Stimulated activated CD4-positive, alpha-beta T cell treated with anti-CD3 and anti-CD28 coated beads, Interleukin-4, amount 100 ng/mL, for 1 hour (primary cell): ENCODE measurements around the gene SCN1B.
"Not testable (repeated sequence)": the region's sequence is repeated elsewhere in the genome, so short reads cannot be mapped to it uniquely, and the experiment has no call there.

Experiments
- DNase-seq: peaks from one replicate; pipeline ENCODE4 v3.0.0-alpha.2; 2020

Gene SCN1B

DNA sequence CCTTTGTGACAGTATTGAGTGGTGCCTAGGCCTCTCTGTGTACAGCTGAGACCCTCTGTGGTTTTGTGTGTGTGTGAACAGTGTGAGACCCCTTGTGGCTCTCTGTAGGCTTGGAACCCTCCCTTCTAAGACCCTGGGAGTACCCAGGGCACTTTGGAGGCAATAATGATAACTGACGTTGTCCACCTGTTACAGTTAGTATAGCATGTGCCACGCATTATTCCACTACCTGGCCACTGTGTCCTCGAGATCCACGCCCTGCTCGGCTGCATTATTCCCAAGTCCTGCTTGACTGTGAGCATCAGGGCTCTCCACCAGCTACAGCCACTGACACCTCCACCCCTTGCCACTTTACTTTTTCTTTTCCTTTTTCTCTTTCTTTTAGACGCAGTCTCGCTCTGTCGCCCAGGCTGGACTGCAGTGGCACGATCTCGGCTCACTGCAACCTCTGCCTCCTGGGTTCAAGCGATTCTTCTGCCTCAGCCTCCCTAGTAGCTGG lies 28.2 kb upstream of the SCN1B start:
- no peak for DNase-seq

GRCh38 chr19:35004517-35005255 lies 25.6 kb upstream of the SCN1B start:
- no peak for DNase-seq

DNA sequence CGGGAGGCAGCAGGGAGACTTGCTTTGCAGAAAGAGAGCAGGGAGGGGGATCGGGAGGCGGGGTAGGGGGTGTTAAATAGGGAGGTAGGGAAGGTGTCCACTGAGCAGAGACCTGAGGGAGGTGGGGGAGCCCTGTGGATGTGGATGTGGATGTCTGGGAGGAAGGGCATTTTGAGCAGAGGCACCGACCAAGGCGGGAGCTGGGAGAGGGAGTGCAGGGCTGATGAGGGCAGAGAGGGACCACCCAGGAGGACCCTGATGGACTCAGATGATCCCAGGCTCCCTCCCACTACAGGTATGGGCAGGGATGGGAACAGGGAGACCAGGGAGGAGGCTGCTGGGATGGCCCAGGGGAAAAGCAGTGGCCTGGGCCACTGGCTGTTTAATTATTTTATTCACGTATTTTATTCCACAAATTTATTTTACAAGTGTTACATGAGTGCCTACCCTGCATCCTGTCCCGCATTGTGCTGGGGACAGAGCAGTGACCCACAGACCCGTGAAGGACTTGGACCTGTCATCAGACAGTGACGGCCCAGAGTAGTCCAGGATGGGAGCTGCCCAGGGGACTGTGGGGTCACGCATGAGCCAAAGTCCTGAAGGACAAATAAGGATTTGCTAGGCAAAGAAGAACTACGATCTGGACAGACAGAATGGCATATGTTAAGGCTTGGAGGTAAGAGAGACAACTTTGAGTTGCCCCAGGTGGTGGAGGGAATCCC lies 24.9 kb upstream of the SCN1B start:
- DNase-seq = no peak

DNA sequence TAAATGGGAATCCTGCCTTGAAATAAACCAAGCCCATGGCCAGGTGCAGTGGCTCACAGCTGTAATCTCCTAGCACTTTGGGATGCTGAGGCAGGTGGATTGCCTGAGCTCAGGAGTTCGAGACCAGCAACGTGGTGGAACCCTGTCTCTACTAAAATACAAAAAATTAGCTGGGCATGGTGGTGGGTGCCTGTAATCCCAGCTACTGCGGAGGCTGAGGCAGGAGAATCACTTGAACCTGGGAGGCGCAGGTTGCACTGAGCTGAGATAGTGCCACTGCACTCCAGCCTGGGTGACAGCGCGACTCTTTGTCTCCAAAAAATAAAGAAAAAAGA lies 24.3 kb upstream of the SCN1B start:
- not testable (repeated sequence) for DNase-seq

- no peak for DNase-seq
These were observed 23.8 kb upstream of the SCN1B start for GRCh38 chr19:35006342-35006998.

DNA sequence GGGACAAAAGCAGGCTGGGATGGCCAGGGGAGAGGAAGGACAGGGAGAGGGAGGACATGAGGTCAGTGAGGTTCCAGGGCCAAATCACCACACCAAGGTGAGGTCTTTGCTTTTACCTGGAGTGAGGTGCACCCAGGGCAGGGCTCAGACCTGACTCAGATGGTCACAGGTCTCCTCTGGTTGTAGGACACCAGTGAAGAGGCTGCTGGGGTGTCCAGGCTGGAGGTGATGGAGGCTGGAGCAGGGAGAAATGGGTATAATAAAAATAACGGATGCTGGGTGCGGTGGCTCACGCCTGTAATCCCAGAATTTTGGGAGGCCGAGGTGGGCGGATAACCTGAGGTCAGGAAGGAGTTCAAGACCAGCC lies 23.3 kb upstream of the SCN1B start:
- no peak for DNase-seq

- DNase-seq = not testable (repeated sequence)
These were observed 22.8 kb upstream of the SCN1B start for GRCh38 chr19:35007427-35007826.

DNA sequence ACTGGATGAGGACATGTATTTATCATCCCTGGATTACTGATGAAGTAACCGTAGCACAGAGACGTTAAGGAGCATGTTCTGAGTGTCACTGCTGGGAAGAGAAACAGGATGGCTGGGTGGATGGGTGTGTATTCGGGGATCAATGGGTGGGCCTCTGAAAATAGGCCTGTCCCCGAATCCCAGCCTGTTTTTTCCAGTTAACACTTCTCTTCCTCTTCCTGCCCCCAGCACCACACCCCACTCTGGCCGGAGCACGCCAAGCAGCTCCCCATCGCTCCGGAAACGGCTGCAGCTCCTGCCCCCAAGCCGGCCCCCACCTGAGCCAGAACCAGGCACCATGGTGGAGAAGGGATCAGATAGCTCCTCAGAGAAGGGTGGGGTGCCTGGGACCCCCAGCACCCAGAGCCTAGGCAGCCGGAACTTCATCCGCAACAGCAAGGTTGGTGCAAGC lies 21.4 kb upstream of the SCN1B start:
- no peak for DNase-seq

GRCh38 chr19:35009424-35010415 lies 20.6 kb upstream of the SCN1B start:
- DNase-seq = no peak

GRCh38 chr19:35011091-35011689 lies 19.1 kb upstream of the SCN1B start:
- DNase-seq = no peak

DNA sequence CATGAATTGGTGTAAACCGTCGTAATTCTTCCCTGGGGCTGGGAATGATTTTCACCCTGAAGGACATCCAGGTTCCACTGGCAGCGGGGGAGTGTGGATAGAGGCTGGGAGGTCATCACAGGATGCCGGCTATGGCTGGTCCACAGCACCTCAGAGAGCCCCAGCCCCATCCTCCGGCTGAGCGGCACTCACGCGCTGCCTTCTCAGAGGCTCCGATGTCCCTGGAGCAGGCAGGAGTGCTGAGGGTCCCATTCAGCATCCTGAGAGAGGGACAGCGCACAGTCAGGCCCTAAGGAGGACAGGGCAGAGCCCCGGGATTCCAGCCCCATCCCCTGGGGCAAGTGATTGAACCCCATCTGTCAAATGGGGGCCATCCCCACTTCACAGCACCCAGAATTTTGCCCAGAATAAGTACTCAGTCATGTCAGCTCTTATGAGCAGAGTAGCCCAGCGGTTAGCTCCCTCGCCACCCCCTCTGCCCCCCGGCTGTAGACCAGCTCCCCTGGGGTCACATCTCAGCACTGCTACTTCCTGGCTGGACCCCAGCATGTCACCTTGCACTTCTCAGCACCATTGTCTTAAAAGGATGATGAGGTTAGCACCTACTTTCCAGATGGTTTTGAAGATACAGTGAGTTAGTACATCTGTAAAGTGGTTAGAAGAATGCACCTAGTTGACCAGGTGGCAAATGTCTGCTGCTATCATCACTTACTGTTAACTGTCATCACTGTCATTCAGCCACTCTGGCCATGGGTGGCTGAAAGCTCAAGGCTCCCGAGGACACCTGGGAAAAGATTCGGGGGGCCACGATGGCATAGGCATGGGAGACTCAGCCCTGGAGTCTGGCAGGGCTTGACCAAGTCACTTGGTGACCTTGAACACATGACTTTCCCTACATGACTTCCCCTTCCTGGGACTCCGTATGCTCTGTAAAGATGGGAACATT lies 18.3 kb upstream of the SCN1B start:
- DNase-seq = no peak

GRCh38 chr19:35013041-35013819 lies 17.0 kb upstream of the SCN1B start:
- DNase-seq = peak; percentile 82

DNA sequence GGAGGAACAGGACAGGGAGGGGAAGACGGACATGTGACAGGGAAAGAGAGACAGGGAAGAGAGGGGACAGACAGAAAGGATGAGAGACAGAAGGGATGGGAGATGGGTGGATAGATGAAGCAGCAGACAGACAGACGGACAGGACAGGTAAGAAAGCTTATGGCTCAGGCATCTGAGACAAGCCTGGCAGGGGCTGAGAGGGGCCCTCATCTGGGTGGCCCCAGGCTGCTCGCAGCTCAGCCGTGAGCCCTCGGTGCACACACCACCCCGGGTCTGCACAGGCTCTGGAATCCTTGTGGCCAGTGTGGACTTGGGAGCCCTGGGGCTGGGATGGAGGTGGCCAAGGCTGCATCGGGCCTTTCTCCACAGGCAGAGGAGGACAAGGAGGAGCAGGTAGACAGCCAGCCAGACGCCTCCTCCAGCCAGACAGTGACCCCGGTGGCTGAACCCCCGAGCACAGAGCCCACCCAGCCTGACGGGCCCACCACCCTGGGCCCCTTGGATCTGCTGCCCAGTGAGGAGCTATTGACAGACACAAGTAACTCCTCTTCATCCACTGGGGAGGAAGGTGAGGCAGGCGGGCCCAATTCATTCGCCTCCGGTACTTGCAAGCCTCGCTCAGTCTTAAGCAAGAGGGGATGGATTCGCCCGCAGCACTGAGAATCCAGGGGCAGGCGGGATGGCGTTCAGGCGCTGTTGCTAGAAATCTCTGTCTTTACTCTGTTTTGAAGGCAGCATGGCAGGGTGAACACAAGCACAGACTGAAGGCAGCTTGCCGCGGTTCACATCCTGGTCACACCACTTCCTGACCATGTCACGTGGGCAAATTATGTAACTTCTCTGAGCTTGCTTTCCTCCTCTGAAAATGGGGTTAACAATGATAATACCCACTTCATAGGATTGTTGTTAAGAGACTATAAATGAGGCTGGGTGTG lies 16.2 kb upstream of the SCN1B start:
- peak; percentile 33 for DNase-seq

DNA sequence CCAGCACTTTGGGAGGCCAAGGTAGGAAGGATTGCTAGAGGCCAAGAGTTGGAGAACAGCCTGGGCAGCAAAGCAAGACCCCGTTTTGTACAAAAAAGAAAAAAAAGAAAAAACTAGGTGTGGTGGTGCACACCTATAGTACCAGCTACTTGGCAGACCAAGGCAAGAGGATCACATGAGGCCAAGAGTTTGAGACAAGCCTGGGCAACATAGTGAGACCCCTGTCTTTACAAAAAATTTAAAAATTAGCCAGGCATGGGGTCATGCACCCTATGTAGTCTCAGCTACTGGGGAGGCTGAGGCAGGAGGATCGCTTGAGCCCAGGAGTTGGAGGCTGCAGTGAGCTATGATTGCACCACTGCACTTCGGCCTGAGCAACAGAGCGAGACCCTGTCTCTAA lies 15.5 kb upstream of the SCN1B start:
- DNase-seq = not testable (repeated sequence)

DNA sequence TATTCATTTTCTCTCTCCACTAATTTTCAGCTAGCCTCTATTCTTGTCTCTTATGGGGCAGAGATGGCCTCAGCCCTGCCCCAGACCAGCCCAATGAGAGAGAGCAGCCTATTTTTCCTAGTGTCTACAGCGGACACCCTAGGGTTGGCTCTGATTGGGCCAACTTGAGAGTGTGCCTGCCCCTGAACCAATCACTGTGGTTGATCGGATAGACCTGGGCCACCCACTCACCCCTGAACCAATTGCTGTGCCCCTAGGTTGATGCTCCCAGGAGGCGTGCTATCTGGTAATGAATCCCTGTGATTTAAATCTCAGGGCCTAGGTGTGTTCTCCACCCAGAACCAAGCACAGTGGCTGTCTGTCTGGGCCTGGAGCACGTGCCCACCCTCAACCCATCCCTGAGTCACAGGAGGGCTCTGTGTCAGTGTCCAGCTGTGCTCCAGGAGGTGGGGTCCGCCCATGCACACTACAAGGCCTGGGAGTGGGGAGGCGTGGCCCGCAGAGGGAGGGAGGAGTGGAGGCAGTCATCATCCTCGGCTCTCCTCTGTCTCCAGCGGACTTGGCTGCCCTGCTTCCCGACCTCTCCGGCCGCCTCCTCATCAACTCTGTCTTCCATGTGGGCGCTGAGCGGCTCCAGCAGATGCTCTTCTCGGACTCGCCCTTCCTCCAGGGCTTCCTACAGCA lies 14.9 kb upstream of the SCN1B start:
- no peak for DNase-seq

- DNase-seq = no peak
These were observed 14.3 kb upstream of the SCN1B start for GRCh38 chr19:35015954-35016351.

GRCh38 chr19:35017507-35017906 lies 12.8 kb upstream of the SCN1B start:
- DNase-seq = no peak

- DNase-seq = no peak
These were observed 11.9 kb upstream of the SCN1B start for GRCh38 chr19:35018379-35018778.
